GM12875 (cell line): Measurements from ENCODE around the gene VWCE.

Experiments
- H3K4me3 ChIP-seq: one replicate; pipeline ENCODE4 v1.5.1; 2011; ENCODE audit warnings: low read depth, low read length, control low read depth
- TF ChIP-seq, protein P1 (sequence below): IDR thresholded peaks from 2 replicates; pipeline ENCODE4 v1.5.1; 2011; ENCODE audit warnings: low read depth, mild to moderate bottlenecking, control low read depth, inconsistent platforms, low read length, moderate library complexity, borderline replicate concordance; ENCODE audit not compliant: insufficient read depth

Gene VWCE

DNA sequence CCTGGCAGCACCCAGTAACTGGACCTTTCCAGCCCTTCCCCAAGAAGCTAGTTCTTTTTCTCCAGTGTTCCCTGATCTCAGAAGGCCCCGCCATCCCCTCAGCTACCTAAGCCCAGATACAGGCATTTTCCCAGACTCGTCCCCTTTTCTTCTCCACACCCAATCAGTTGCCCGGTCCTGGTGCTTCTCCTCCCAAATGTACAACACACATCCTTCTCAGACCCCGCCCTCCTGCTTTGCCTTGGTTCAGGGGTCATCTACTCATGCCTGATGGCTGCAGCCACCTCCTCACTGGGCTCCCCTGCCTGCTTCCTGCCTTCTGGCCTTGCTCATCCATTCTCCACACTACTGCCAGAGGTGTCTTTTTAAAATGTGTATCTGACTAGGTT is 44.4 kb upstream of the VWCE start:
- H3K4me3 ChIP-seq: no peak overlapping the region
- TF ChIP-seq, protein P1, sequence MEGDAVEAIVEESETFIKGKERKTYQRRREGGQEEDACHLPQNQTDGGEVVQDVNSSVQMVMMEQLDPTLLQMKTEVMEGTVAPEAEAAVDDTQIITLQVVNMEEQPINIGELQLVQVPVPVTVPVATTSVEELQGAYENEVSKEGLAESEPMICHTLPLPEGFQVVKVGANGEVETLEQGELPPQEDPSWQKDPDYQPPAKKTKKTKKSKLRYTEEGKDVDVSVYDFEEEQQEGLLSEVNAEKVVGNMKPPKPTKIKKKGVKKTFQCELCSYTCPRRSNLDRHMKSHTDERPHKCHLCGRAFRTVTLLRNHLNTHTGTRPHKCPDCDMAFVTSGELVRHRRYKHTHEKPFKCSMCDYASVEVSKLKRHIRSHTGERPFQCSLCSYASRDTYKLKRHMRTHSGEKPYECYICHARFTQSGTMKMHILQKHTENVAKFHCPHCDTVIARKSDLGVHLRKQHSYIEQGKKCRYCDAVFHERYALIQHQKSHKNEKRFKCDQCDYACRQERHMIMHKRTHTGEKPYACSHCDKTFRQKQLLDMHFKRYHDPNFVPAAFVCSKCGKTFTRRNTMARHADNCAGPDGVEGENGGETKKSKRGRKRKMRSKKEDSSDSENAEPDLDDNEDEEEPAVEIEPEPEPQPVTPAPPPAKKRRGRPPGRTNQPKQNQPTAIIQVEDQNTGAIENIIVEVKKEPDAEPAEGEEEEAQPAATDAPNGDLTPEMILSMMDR: no peak

DNA sequence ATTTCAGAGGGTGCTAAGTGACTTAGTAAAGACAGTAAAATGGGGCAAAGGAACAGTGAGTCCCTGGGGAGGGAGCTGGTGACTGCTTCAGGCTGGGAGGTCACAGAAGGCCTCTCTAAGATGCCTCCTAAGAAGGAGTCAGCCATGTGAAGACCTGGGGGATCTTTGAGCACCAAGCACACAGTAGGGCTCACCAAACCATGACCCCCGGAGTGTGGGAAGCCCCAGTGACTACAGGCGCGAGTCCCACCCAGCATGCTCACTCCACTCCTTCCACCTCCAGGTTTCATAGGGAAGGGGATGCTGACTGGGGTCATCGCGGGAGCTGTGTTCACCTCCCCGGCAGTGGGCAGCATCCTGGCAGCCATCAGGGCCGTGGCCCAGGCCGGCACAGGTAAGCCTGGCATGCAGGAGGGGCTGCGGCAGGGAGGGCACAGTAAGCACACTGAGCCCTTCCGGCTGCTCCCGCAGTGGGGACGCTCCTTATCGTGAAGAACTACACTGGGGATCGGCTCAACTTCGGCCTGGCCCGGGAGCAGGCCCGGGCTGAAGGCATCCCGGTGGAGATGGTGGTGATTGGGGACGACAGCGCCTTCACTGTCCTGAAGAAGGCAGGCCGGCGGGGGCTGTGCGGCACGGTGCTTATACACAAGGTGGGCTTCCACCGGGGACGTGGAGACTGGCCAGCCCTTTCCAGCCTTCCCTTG is 43.8 kb upstream of the VWCE start:
- no peak overlapping the region for H3K4me3 ChIP-seq
- TF ChIP-seq, protein P1: no peak

DNA sequence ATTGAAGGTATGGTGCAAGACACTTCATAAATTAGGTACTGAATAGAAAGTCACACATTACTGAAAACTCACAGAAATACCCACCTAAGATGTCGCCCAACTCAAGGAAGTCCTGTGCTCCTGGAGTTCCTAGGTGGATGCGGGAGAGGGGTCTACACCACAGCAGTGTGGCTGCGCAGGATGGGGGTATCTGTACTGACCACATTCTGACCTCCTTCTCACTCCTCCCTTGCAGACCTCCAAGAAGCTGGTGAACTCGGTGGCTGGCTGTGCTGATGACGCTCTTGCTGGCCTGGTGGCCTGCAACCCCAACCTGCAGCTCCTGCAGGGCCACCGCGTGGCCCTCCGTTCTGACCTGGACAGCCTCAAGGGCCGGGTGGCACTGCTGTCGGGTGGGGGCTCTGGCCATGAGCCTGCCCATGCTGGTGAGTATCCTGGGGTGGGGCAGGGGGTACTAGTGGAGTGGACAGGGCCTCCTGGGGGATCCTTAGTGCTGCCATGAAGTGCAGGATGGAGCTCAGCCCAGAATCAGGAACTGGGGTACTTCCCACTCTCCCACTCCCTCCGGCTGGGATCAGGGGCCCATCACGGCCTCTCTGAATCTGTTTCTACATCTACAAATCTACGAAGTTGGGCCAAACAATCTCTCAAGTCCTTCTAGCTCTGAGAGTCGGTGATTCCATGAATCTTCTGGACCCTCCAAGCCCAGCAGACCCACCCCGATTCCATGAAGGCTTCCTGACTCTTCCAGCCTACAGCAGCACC is 42.8 kb upstream of the VWCE start:
- TF ChIP-seq, protein P1: no peak
- no peak overlapping the region for H3K4me3 ChIP-seq

DNA sequence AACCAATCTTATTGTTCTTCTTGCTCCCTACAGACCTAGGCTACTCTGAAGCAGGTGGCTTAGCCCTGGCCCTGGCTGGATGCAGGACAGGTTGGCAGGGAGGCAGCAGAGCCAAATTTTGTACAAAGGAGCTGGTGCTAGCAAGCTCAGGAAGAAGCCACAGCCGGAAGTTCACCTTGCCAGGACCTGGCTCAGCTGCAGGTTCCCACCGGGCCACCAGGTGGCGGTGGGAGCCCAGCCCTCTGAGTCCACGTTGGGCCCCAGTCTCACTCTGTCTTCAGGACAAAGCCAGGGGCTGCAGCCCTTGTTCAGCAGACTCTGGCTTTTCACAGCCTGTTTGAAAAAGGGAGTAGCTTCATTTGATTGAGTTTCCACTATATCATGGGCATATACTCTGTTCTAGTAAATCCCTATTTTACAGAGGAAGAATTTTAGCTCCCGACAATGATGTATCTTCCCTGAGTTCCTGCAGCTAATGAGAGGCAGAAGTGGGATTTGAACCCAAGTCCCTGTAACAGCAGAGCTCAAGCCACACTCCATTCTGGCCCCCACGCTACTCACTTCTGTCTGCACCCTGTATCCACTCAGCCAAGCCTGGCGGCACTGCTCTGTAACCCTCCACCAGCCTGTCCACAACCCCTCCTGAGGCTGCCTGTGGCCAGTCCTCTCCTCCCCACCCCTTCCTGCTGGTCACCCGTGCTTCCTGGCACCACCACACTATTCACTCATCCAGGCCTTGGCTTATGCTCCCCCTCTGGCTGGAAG is 41.2 kb upstream of the VWCE start:
- TF ChIP-seq, protein P1: peak; percentile 97

DNA sequence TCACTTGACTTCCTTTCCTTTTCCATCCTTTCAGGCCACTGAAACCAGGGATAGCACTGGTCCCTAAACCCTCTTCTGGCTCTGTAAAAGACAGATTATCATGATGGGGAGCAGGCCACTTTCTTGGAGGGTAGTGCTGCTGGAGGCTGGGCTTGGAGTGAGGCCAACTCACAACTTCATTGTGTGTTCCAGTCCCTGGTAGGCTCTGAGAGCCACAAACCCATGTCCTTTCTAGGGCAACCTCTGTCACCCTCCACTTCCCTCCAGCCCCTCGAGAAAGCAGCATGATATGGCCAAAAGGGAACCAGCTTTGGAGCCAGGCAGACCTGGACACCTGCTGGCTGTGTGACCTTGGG is 40.2 kb upstream of the VWCE start:
- no peak overlapping the region for H3K4me3 ChIP-seq
- TF ChIP-seq, protein P1: no peak

More for the DNA sequence above, 41.2 kb upstream of the VWCE start:
- H3K4me3 ChIP-seq: no peak overlapping the region

DNA sequence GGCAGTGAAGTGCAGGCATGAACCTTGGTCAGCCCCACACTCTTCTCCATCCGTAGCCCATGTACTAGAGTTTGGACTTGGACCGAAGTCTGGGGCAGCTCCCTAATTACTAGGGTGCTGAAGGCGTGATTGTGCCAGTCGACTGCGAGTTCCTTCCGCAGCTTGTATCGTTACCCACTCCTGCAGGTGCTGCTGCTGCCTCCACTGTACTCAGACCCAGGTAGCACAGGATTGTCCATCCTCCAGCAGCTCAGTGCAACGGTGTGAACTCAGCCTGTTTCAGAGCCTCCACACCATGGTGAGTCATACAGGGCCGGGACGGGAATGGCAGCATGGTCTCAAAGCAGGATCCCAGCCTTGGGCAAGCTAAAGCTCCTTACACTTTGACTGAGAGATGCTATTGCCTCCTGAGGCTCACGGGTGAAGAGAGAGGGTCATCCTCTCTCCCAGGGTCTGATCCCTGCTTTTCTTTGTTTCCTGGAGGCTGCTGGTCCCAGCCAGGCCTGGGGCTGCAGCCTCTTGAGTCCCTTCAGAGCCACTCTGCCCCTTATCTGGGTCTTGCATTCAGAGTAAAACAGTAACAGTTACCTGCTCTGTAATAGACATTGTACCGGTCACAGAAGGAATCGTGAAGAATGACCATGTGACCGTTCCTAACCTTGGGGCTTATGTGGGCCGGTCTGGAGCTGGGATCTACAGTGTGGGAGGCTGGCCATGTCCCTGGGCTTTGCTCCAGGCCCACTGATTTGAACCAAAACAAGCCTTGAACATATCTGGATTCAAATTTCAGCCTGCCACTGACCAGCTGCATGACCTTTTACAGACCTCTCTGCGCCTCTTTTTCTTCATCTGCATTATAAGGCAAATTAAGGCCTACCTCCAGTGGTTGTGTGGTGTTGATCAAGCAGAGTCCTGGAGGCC is 39.6 kb upstream of the VWCE start:
- H3K4me3 ChIP-seq: no peak overlapping the region
- TF ChIP-seq, protein P1: no peak
